ENCODE results near the gene BLOC1S6.

BLOC1S6 gene

DNA sequence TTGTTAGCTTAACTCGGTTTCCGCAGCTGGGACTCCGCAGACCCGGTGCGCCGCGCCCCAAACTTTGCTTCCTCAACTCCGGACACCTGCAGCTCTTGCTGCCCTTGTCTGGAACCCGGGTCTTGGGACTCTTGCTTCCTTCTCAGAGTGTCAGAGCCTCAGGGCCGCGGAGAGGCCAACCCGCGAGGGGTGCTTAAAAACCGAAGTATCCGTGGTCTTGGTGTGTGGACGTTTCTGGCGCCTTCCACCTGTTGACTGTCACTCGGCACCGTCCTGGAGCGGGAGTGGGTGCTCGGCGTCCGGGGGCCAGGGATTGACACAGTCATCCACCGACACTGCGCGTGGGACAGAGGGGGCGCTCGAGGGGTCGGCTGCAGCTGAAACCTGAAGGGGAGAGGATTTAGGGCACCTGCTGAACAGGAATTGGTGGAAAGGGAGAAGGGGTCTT lies 48.0 kb downstream of the BLOC1S6 start:
- peak; percentile 56; the same call in 1 of the 2 replicates for TF ChIP-seq CTCF (IDR thresholded peaks at IDR 0.05)

DNA sequence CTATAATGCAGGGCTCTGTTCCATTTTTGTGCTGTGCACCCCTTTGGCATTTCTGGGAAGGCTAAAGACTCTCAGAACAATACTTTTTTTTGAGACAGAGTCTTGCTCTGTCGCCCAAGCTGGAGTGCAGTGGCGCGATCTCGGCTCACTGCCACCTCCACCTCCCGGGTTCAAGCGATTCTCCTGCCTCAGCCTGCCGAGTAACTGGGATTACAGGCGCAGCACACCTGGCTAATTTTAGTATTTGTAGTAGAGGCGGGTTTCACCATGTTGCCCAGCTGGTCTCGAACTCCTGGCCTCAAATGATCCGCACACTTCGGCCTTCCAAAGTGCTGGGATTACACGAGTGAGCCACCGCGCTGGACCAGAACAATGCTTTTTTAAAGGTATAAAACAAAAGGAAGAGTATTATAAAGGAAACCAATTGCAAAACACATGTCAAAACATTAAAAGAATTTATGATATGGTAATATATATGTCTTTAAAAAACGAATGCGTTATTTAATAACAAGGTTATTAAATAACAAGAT lies 48.6 kb downstream of the BLOC1S6 start:
- no peak; the same call in 1 of the 2 replicates for TF ChIP-seq CTCF (IDR thresholded peaks at IDR 0.05)

- TF ChIP-seq CTCF (IDR thresholded peaks at IDR 0.05): no peak
These were observed 50.0 kb downstream of the BLOC1S6 start for GRCh38 chr15:45637141-45637540.

DNA sequence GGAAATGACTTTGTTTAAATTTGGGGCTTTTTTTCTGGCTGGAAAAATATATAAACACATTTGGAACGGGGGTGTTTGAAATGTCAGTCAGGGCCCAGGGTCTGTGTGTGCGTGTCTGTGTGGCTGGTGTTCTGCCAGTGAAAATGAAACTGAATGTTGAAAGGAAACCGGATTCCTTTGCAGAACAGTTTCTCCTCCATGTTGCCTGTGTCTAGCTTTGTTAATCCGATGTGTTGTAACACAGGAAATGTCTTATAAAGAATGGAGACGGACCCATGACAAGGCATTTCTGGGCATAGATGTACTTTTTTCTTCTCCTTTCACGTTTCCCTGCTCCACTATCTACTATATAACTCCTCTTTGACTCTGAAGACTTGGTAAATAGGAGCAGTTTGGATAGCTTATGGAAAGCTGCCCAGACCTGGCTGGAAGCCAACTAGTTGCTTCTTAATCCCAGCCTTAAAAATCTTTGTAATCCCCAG lies 50.4 kb downstream of the BLOC1S6 start:
- TF ChIP-seq CTCF (IDR thresholded peaks at IDR 0.05): no peak

GRCh38 chr15:45640616-45641015 lies 53.4 kb downstream of the BLOC1S6 start:
- no peak for TF ChIP-seq CTCF (IDR thresholded peaks at IDR 0.05)

GRCh38 chr15:45641374-45641781 lies 54.2 kb downstream of the BLOC1S6 start:
- no peak for TF ChIP-seq CTCF (IDR thresholded peaks at IDR 0.05)

DNA sequence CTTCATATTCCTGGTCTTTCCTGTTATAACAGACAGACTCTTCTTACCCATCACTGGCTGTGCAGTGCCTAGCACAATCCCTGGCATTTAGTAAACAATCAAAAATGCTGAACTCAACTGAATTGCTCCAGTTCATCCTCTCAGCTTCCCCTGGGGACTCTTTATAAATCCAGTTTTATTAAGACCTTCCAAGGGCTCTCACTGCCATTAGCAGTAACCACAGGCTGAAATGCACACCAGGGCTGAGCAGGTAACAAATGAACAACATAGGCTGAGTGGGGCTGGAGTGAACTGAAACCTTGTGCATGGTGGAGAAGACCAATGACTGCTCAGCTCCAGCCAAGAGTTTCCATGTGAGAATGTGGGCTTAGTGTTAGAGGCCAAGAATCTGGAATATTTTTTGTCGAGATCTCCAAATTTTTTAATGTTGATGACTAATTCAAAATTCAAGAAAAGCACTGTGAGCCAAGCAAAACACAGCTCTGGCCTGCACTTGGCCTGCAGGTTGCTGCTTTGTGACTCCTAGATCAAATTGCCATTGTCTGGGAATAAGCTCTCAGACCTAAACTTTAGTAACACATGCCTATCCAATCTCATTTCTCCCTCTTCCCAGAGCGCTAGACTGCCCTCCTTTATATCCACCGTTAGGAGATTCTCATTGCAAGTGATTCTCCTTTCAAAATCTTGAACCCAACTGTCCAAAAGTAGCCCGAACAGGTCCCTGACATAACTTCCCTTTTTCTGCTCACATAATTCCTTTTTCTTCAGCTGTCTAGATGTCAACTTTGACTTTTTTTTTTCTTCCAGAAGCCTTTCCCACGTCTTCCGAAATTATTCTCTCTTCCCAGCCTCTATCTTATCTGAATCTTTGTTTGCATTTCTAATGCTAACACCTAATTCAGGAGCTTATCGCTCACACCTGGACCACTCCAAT lies 55.1 kb downstream of the BLOC1S6 start:
- TF ChIP-seq CTCF (IDR thresholded peaks at IDR 0.05): no peak

Data from LNCAP (cell line).